Stomach (tissue), 9 donors: ENCODE results near the gene COA8. TPM values are rescaled to one million over a fixed set of nuclear protein-coding genes. Genes with fewer than 3 reads are reported as not detected.

Experiments
- DNase-seq, 2 donors: peaks; one replicate each; pipeline versions ENCODE4 v3.0.0 to v3.0.0-alpha.2; 2013 to 2019
- H3K27ac ChIP-seq, 5 donors: fragments of 200-600 bp in 4 of 5; sonication (generic) in 4 of 5; one replicate each; pipeline ENCODE4 v1.5.1; 2013 to 2019; ENCODE audit warnings: mild to moderate bottlenecking in 1 of 5, moderate library complexity in 1 of 5
- H3K27me3 ChIP-seq, 3 donors: fragments of 200-600 bp; sonication (generic); one replicate each; pipeline ENCODE4 v1.5.1; 2017 to 2019; ENCODE audit warnings: mixed run types in 1 of 3
- H3K36me3 ChIP-seq, 4 donors: fragments of 200-600 bp; sonication (generic); 1 replicate in 3 of 4; 2 replicates in 1 of 4; pipeline ENCODE4 v1.5.1; 2016 to 2019
- H3K4me1 ChIP-seq, 4 donors: fragments of 200-600 bp; sonication (generic); one replicate each; pipeline ENCODE4 v1.5.1; 2016 to 2019
- H3K4me3 ChIP-seq, 4 donors: fragments of 200-600 bp; sonication (generic) in 3 of 4; one replicate each; pipeline ENCODE4 v1.5.1; 2016 to 2019; ENCODE audit warnings: mild to moderate bottlenecking in 1 of 4
- H3K9me3 ChIP-seq, 4 donors: fragments of 200-600 bp; sonication (generic); one replicate each; pipeline ENCODE4 v1.5.1; 2016 to 2019
- CTCF ChIP-seq, 7 experiments: fragments of 450-650 bp in 4 of 7; fragments of 200-600 bp in 3 of 7; sonication (generic) in 3 of 7; IDR thresholded peaks; one replicate each; pipeline ENCODE4 v1.5.1; 2016 to 2019; ENCODE audit warnings: antibody characterized with exemption in 7 of 7, control low read depth in 2 of 7, mild to moderate bottlenecking in 1 of 7
- EP300 ChIP-seq: sonication (generic); formaldehyde crosslinking; IDR thresholded peaks from one replicate; pipeline ENCODE4 v1.6.1; 2017; ENCODE audit warnings: antibody characterized with exemption
- POLR2A ChIP-seq, 4 donors: fragments of 450-650 bp; IDR thresholded peaks; one replicate each; pipeline ENCODE4 v1.6.1; 2016; ENCODE audit warnings: antibody characterized with exemption in 4 of 4, control low read depth in 2 of 4, mild to moderate bottlenecking in 1 of 4, moderate library complexity in 1 of 4
- POLR2AphosphoS5 ChIP-seq, 3 donors: sonication (generic); formaldehyde crosslinking; IDR thresholded peaks; one replicate each; pipeline ENCODE4 v1.6.1; 2016; ENCODE audit warnings: antibody characterized with exemption in 3 of 3
- WGBS, 5 donors: extraction: QIAGEN DNeasy Blood & Tissue Kit in 3 of 5; methylation state at CpG; one replicate each; pipeline versions ENCODE4 v1.1.5 to v1.1.7; 2013 to 2018; 5-methylcytosine and 5-hydroxymethylcytosine counted together
- intact Hi-C: fragments of 100-400 bp; cut with DNase I; formaldehyde crosslinking; loops from one replicate; pipeline ENCODE4 v1.15.1; 2023; ENCODE audit warnings: low total_unique reads
- polyA plus RNA-seq, 3 donors: library from polyadenylated mRNA; stranded (reverse); fragments of 200-250 nt; gene quantifications; one replicate each; pipeline ENCODE4 v1.2.3, GENCODE V29; 2013
- total RNA-seq, 5 donors: library from RNA; depleted of rRNA; stranded (reverse); fragments of >200 nt; gene quantifications; one replicate each; pipeline versions ENCODE4 v1.1.0 to v1.2.3, GENCODE V29; 2014 to 2016
- donor health status: healthy with polysubstance abuse.
- donor health status: Bipolar disorder and iron deficiency.
- donor health status: healthy.

COA8 gene
- total and polyA plus RNA-seq, 8 donors: 6.4 to 96.5 (median 21.0) TPM

- no peak overlapping the region for H3K4me3 ChIP-seq
- DNase-seq: no peak
- peak overlapping the region in 1 of 5 donors; percentile 15 for H3K27ac ChIP-seq
- no peaks in the 10 kb centered on the region for H3K27me3 ChIP-seq
- intact Hi-C loops: no loop called here
- H3K36me3 ChIP-seq: peaks cover 0 to 28% (median 17%) of the 10 kb centered on the region in 4 donors
- WGBS, 5 donors: 58 to 77% (median 63%) methylated on average over 8 of the region's 8 CpGs
- H3K9me3 ChIP-seq: no peaks in the 10 kb centered on the region
- TF ChIP-seq CTCF (IDR thresholded peaks at IDR 0.05): no peak
- TF ChIP-seq EP300: no peak
- no peak for TF ChIP-seq POLR2AphosphoS5 (IDR thresholded peaks at IDR 0.05)
- no peak for TF ChIP-seq POLR2A (IDR thresholded peaks at IDR 0.05)
- peaks cover 14 to 85% (median 49%) of the 10 kb centered on the region in 4 donors for H3K4me1 ChIP-seq
Measured at GRCh38 chr14:103568952-103569351, 6.2 kb downstream of the COA8 start.

GRCh38 chr14:103569408-103569807 is 6.6 kb downstream of the COA8 start:
- H3K4me1 ChIP-seq: peaks cover 16 to 85% (median 49%) of the 10 kb centered on the region in 4 donors
- no peak overlapping the region for H3K4me3 ChIP-seq
- WGBS, 5 donors: 63 to 74% (median 65%) methylated on average over 11 of the region's 11 CpGs
- no peak for TF ChIP-seq CTCF (IDR thresholded peaks at IDR 0.05)
- no peak for TF ChIP-seq POLR2A (IDR thresholded peaks at IDR 0.05)
- no peak for TF ChIP-seq EP300
- no peak for TF ChIP-seq POLR2AphosphoS5 (IDR thresholded peaks at IDR 0.05)
- H3K27ac ChIP-seq: no peak overlapping the region
- intact Hi-C loops: no loop called here
- H3K27me3 ChIP-seq: no peaks in the 10 kb centered on the region
- DNase-seq: no peak
- H3K36me3 ChIP-seq: peaks cover 0 to 32% (median 22%) of the 10 kb centered on the region in 4 donors
- H3K9me3 ChIP-seq: no peaks in the 10 kb centered on the region

GRCh38 chr14:103574104-103574503 is 11.3 kb downstream of the COA8 start:
- no peak for DNase-seq
- H3K36me3 ChIP-seq: peaks cover 8 to 58% (median 41%) of the 10 kb centered on the region in 4 donors
- no peaks in the 10 kb centered on the region for H3K27me3 ChIP-seq
- no peaks in the 10 kb centered on the region for H3K9me3 ChIP-seq
- TF ChIP-seq POLR2AphosphoS5 (IDR thresholded peaks at IDR 0.05) (no peak), POLR2A (IDR thresholded peaks at IDR 0.05) (no peak), CTCF (IDR thresholded peaks at IDR 0.05) (no peak), EP300 (no peak)
- H3K4me1 ChIP-seq: peaks cover 40 to 79% (median 59%) of the 10 kb centered on the region in 4 donors
- H3K27ac ChIP-seq: peak overlapping the region in 2 of 5 donors; percentile 55 to 88
- intact Hi-C loops: no loop called here
- WGBS, 5 donors: 66 to 74% (median 69%) methylated on average over 6 of the region's 6 CpGs
- H3K4me3 ChIP-seq: no peak overlapping the region

GRCh38 chr14:103574707-103575285 is 12.0 kb downstream of the COA8 start:
- no peak for TF ChIP-seq POLR2AphosphoS5 (IDR thresholded peaks at IDR 0.05)
- TF ChIP-seq EP300: no peak
- TF ChIP-seq POLR2A (IDR thresholded peaks at IDR 0.05): no peak
- TF ChIP-seq CTCF (IDR thresholded peaks at IDR 0.05): no peak
- peaks cover 40 to 73% (median 55%) of the 10 kb centered on the region in 4 donors for H3K4me1 ChIP-seq
- H3K9me3 ChIP-seq: no peaks in the 10 kb centered on the region
- intact Hi-C loops: no loop called here
- no peak for DNase-seq
- H3K4me3 ChIP-seq: no peak overlapping the region
- H3K27me3 ChIP-seq: no peaks in the 10 kb centered on the region
- 89 to 94% (median 92%) methylated on average over 18 of the region's 18 CpGs for WGBS, 5 donors
- peak overlapping the region in 3 of 5 donors; percentile 78 to 88 (median 85) for H3K27ac ChIP-seq
- H3K36me3 ChIP-seq: peaks cover 11 to 65% (median 48%) of the 10 kb centered on the region in 4 donors
